Measurements from ENCODE around the gene STING1. TPM values are rescaled to one million over a fixed set of nuclear protein-coding genes. Genes with fewer than 3 reads are reported as not detected.

The STING1 gene
- total and polyA plus RNA-seq, 2 of the 13 experiments (the other 11 are each of a cell fraction or from before 2014, with no cell fraction given), result 1.3 to 4.4 TPM

DNA sequence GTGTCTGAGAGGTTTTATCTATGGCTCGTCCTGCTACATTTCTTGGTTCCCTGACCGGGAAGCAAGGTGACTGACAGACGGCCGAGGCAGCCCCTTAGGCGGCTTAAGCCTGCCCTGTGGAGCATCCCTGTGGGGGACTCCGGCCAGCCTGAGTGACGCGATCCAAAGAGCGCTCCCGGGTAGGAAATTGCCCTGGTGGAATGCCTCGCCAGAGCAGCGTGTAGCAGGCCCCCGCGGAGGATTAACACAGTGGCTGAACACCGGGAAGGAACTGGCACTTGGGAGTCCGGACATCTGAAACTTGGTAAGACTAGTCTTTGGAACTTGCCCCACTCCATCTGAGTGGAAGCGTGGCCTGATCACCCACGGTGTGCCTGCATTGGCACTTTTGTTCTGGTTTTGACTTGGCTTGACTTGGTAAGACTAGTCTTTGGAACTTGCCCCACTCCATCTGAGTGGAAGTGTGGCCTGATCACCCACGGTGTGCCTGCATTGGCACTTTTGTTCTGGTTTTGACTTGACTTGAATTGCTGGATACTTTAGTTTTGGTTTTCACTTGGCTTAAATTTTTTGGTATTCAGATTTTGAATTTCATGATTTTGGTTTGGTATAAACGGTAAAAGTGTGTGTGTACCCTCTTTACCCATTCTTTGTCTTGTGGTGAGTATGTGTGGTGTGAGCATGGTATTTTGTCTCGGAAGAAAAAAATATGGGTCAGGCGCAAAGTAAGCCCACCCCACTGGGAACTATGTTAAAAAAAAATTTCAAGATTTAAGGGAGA lies 43.9 kb upstream of the STING1 start (continued):
- TF ChIP-seq, protein P1, sequence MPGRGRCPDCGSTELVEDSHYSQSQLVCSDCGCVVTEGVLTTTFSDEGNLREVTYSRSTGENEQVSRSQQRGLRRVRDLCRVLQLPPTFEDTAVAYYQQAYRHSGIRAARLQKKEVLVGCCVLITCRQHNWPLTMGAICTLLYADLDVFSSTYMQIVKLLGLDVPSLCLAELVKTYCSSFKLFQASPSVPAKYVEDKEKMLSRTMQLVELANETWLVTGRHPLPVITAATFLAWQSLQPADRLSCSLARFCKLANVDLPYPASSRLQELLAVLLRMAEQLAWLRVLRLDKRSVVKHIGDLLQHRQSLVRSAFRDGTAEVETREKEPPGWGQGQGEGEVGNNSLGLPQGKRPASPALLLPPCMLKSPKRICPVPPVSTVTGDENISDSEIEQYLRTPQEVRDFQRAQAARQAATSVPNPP (CRISPR knock-in tag; IDR thresholded peaks at IDR 0.05), result 0 out of 2 replicates have a peak, but pooled peaks have one; percentile 36
- TF ChIP-seq ZFX (CRISPR knock-in tag; IDR thresholded peaks at IDR 0.05; ENCODE audit: low read depth) (peak; percentile 67), ZNF891 (CRISPR knock-in tag; IDR thresholded peaks at IDR 0.05) (peak; percentile 62; the same call in 1 of the 2 replicates), ZFY (CRISPR knock-in tag; IDR thresholded peaks at IDR 0.05) (peak; percentile 57), GATAD2A (CRISPR knock-in tag; IDR thresholded peaks at IDR 0.05) (peak; percentile 11; the same call in 1 of the 2 replicates), EEA1 (CRISPR knock-in tag; IDR thresholded peaks at IDR 0.05; ENCODE audit: borderline replicate concordance) (peak; percentile 59; the same call in 1 of the 2 replicates), HOXD1 (CRISPR knock-in tag; IDR thresholded peaks at IDR 0.05) (peak; percentile 53; the same call in 1 of the 2 replicates), BRD4 (CRISPR knock-in tag; IDR thresholded peaks at IDR 0.05) (peak; percentile 69)
- TF ChIP-seq, protein P2, sequence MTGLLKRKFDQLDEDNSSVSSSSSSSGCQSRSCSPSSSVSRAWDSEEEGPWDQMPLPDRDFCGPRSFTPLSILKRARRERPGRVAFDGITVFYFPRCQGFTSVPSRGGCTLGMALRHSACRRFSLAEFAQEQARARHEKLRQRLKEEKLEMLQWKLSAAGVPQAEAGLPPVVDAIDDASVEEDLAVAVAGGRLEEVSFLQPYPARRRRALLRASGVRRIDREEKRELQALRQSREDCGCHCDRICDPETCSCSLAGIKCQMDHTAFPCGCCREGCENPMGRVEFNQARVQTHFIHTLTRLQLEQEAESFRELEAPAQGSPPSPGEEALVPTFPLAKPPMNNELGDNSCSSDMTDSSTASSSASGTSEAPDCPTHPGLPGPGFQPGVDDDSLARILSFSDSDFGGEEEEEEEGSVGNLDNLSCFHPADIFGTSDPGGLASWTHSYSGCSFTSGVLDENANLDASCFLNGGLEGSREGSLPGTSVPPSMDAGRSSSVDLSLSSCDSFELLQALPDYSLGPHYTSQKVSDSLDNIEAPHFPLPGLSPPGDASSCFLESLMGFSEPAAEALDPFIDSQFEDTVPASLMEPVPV (CRISPR knock-in tag; IDR thresholded peaks at IDR 0.05), result peak; percentile 22; the same call in 1 of the 2 replicates
- TF ChIP-seq, protein P3, sequence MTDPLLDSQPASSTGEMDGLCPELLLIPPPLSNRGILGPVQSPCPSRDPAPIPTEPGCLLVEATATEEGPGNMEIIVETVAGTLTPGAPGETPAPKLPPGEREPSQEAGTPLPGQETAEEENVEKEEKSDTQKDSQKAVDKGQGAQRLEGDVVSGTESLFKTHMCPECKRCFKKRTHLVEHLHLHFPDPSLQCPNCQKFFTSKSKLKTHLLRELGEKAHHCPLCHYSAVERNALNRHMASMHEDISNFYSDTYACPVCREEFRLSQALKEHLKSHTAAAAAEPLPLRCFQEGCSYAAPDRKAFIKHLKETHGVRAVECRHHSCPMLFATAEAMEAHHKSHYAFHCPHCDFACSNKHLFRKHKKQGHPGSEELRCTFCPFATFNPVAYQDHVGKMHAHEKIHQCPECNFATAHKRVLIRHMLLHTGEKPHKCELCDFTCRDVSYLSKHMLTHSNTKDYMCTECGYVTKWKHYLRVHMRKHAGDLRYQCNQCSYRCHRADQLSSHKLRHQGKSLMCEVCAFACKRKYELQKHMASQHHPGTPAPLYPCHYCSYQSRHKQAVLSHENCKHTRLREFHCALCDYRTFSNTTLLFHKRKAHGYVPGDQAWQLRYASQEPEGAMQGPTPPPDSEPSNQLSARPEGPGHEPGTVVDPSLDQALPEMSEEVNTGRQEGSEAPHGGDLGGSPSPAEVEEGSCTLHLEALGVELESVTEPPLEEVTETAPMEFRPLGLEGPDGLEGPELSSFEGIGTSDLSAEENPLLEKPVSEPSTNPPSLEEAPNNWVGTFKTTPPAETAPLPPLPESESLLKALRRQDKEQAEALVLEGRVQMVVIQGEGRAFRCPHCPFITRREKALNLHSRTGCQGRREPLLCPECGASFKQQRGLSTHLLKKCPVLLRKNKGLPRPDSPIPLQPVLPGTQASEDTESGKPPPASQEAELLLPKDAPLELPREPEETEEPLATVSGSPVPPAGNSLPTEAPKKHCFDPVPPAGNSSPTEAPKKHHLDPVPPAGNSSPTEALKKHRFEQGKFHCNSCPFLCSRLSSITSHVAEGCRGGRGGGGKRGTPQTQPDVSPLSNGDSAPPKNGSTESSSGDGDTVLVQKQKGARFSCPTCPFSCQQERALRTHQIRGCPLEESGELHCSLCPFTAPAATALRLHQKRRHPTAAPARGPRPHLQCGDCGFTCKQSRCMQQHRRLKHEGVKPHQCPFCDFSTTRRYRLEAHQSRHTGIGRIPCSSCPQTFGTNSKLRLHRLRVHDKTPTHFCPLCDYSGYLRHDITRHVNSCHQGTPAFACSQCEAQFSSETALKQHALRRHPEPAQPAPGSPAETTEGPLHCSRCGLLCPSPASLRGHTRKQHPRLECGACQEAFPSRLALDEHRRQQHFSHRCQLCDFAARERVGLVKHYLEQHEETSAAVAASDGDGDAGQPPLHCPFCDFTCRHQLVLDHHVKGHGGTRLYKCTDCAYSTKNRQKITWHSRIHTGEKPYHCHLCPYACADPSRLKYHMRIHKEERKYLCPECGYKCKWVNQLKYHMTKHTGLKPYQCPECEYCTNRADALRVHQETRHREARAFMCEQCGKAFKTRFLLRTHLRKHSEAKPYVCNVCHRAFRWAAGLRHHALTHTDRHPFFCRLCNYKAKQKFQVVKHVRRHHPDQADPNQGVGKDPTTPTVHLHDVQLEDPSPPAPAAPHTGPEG (CRISPR knock-in tag; IDR thresholded peaks at IDR 0.05), result peak; percentile 61; the same call in 1 of the 2 replicates
- TF ChIP-seq, protein P4, sequence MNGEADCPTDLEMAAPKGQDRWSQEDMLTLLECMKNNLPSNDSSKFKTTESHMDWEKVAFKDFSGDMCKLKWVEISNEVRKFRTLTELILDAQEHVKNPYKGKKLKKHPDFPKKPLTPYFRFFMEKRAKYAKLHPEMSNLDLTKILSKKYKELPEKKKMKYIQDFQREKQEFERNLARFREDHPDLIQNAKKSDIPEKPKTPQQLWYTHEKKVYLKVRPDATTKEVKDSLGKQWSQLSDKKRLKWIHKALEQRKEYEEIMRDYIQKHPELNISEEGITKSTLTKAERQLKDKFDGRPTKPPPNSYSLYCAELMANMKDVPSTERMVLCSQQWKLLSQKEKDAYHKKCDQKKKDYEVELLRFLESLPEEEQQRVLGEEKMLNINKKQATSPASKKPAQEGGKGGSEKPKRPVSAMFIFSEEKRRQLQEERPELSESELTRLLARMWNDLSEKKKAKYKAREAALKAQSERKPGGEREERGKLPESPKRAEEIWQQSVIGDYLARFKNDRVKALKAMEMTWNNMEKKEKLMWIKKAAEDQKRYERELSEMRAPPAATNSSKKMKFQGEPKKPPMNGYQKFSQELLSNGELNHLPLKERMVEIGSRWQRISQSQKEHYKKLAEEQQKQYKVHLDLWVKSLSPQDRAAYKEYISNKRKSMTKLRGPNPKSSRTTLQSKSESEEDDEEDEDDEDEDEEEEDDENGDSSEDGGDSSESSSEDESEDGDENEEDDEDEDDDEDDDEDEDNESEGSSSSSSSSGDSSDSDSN (CRISPR knock-in tag; IDR thresholded peaks at IDR 0.05), result peak; percentile 83; the same call in 1 of the 2 replicates
- TF ChIP-seq, protein P5, sequence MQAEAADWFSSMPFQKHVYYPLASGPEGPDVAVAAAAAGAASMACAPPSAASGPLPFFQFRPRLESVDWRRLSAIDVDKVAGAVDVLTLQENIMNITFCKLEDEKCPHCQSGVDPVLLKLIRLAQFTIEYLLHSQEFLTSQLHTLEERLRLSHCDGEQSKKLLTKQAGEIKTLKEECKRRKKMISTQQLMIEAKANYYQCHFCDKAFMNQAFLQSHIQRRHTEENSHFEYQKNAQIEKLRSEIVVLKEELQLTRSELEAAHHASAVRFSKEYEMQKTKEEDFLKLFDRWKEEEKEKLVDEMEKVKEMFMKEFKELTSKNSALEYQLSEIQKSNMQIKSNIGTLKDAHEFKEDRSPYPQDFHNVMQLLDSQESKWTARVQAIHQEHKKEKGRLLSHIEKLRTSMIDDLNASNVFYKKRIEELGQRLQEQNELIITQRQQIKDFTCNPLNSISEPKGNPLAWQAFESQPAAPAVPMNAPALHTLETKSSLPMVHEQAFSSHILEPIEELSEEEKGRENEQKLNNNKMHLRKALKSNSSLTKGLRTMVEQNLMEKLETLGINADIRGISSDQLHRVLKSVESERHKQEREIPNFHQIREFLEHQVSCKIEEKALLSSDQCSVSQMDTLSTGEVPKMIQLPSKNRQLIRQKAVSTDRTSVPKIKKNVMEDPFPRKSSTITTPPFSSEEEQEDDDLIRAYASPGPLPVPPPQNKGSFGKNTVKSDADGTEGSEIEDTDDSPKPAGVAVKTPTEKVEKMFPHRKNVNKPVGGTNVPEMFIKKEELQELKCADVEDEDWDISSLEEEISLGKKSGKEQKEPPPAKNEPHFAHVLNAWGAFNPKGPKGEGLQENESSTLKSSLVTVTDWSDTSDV (CRISPR knock-in tag; IDR thresholded peaks at IDR 0.05), result 0 out of 2 replicates have a peak, but pooled peaks have one; percentile 47

Data from HepG2 (cell line).